HG02642 (cell line): ENCODE results near the gene CLIP1.

ENCODE experiments used
- ATAC-seq: cut with Tn5 transposase; IDR thresholded peaks from one replicate; pipeline ENCODE4 v1.9.1; 2021; ENCODE audit warnings: mild to moderate bottlenecking; ENCODE audit not compliant: unreplicated experiment, poor library complexity

CLIP1 gene

GRCh38 chr12:122323311-122324019, 99.0 kb downstream of the CLIP1 start:
- no peak for ATAC-seq

GRCh38 chr12:122322501-122322900, 100.0 kb downstream of the CLIP1 start:
- ATAC-seq: no peak

- ATAC-seq: no peak
Observed at GRCh38 chr12:122318607-122319605, 103.6 kb downstream of the CLIP1 start.

- ATAC-seq: no peak
Observed at GRCh38 chr12:122312926-122313325, 109.5 kb downstream of the CLIP1 start.

GRCh38 chr12:122311696-122312095, 110.8 kb downstream of the CLIP1 start:
- ATAC-seq: no peak

GRCh38 chr12:122310626-122311333, 111.7 kb downstream of the CLIP1 start:
- no peak for ATAC-seq

- no peak for ATAC-seq
Observed at GRCh38 chr12:122309564-122310121, 112.8 kb downstream of the CLIP1 start.

- ATAC-seq: no peak
Observed at GRCh38 chr12:122308811-122309210, 113.7 kb downstream of the CLIP1 start.

- no peak for ATAC-seq
Observed at GRCh38 chr12:122306407-122306806, 116.1 kb downstream of the CLIP1 start.

- ATAC-seq: no peak
Observed at GRCh38 chr12:122304924-122305323, 117.5 kb downstream of the CLIP1 start.

GRCh38 chr12:122303068-122303467, 119.4 kb downstream of the CLIP1 start:
- no peak for ATAC-seq

- no peak for ATAC-seq
Observed at GRCh38 chr12:122298071-122298748, 124.3 kb downstream of the CLIP1 start.

GRCh38 chr12:122297494-122297893, 125.0 kb downstream of the CLIP1 start:
- ATAC-seq: no peak

GRCh38 chr12:122295877-122296276, 126.6 kb downstream of the CLIP1 start:
- no peak for ATAC-seq

- ATAC-seq: peak; percentile 71
Observed at GRCh38 chr12:122293081-122293480, 129.4 kb downstream of the CLIP1 start.

GRCh38 chr12:122291431-122291830, 131.0 kb downstream of the CLIP1 start:
- ATAC-seq: no peak

- ATAC-seq: no peak
Observed at GRCh38 chr12:122283680-122284079, 138.8 kb downstream of the CLIP1 start.

GRCh38 chr12:122282061-122282460, 140.4 kb downstream of the CLIP1 start:
- ATAC-seq: no peak

- no peak for ATAC-seq
Observed at GRCh38 chr12:122276242-122276641, 146.2 kb downstream of the CLIP1 start.

- ATAC-seq: no peak
Observed at GRCh38 chr12:122275459-122275858, 147.0 kb downstream of the CLIP1 start.
